ENCODE results near the gene AGAP1. TPM values are rescaled to one million over a fixed set of nuclear protein-coding genes. Genes with fewer than 3 reads are reported as not detected.

The AGAP1 gene
- total and polyA plus RNA-seq, 2 donors (not counting 3 experiments of a cell fraction or from before 2014, with no cell fraction given): 10.2 to 20.9 TPM

- intact Hi-C loops (cut with micrococcal nuclease): no loop called here
- TF ChIP-seq EZH2 (IDR thresholded peaks at IDR 0.05; ENCODE audit: borderline replicate concordance, low read depth, low read length, severe bottlenecking) (no peak), MYC (IDR thresholded peaks at IDR 0.05; ENCODE audit: low read depth, low read length) (no peak), FOS (IDR thresholded peaks at IDR 0.05; ENCODE audit: borderline replicate concordance, insufficient read depth, low read length) (no peak), POLR2A (IDR thresholded peaks at IDR 0.05; ENCODE audit: low read depth, low read length) (no peak), JUN (IDR thresholded peaks at IDR 0.05; ENCODE audit: borderline replicate concordance, insufficient read depth, insufficient read length, low read depth) (no peak), POLR2AphosphoS5 (IDR thresholded peaks at IDR 0.05; ENCODE audit: insufficient read depth, low read depth, low read length) (no peak)
- BruUV-seq (replicated peaks): no TSS peak
- H2AFZ ChIP-seq (ENCODE audit: low read depth, low read length): no peak overlapping the region
- no peaks in the 10 kb centered on the region for H3K27me3 ChIP-seq (ENCODE audit: control insufficient read depth in 2 of 2, insufficient read depth in 2 of 2, low read length in 2 of 2)
- H3K9me1 ChIP-seq (replicated peaks; ENCODE audit: control insufficient read depth, extremely low read depth, insufficient read depth, low read length): no peaks in the 10 kb centered on the region
- no peak for DNase-seq (ENCODE audit: low read depth, low spot score)
- H3K9me3 ChIP-seq (replicated peaks; ENCODE audit: control insufficient read depth, insufficient read depth, low read length): no peaks in the 10 kb centered on the region
- no peak overlapping the region for H3K4me2 ChIP-seq (ENCODE audit: insufficient read depth, low read length)
- H4K20me1 ChIP-seq (replicated peaks; ENCODE audit: control insufficient read depth, extremely low read depth, insufficient read depth, low read length): no peaks in the 10 kb centered on the region
- dilution Hi-C loops (cut with MboI; ENCODE audit: extremely low pct_ligation_motif_present, low sequenced_read_pairs): no loop called here
- H3K79me2 ChIP-seq (ENCODE audit: control insufficient read depth, insufficient read depth, low read length): no peaks in the 10 kb centered on the region
- ChIA-PET CTCF (interaction anchor here (1.7 kb wide), 1 partner anchor 10 kb away, joined by 7 read pairs; no protein-coding TSS in a partner anchor), POLR2A (no interaction called here)
- no peak overlapping the region for H3K9ac ChIP-seq (replicated peaks; ENCODE audit: extremely low read depth, insufficient read depth, low read length)
- no peaks in the 10 kb centered on the region for H3K4me1 ChIP-seq (ENCODE audit: control insufficient read depth, extremely low read depth, insufficient read depth, low read length)
- H3K36me3 ChIP-seq (ENCODE audit: control insufficient read depth in 2 of 2, extremely low read depth in 1 of 2, insufficient read depth in 2 of 2, low read length in 2 of 2): no peaks in the 10 kb centered on the region
- H3K4me3 ChIP-seq (replicated peaks in 1 of 3; ENCODE audit: insufficient read depth in 1 of 3, low read depth in 1 of 3, low read length in 3 of 3): no peak overlapping the region
- H3K27ac ChIP-seq (ENCODE audit: insufficient read depth, low read depth, low read length): no peak overlapping the region
- FAIRE-seq: no peak
Observed at GRCh38 chr2:235850289-235850688, 356.4 kb downstream of the AGAP1 start.

- dilution Hi-C loops (cut with MboI; ENCODE audit: extremely low pct_ligation_motif_present, low sequenced_read_pairs) (no loop called here), intact Hi-C loops (cut with micrococcal nuclease) (no loop called here)
- Histone ChIP-seq H3K36me3 (ENCODE audit: control insufficient read depth in 2 of 2, extremely low read depth in 1 of 2, insufficient read depth in 2 of 2, low read length in 2 of 2) (no peaks in the 10 kb centered on the region), H3K9me3 (replicated peaks; ENCODE audit: control insufficient read depth, insufficient read depth, low read length) (no peaks in the 10 kb centered on the region), H3K27me3 (ENCODE audit: control insufficient read depth in 2 of 2, insufficient read depth in 2 of 2, low read length in 2 of 2) (no peaks in the 10 kb centered on the region), H3K9me1 (replicated peaks; ENCODE audit: control insufficient read depth, extremely low read depth, insufficient read depth, low read length) (no peaks in the 10 kb centered on the region), H3K9ac (replicated peaks; ENCODE audit: extremely low read depth, insufficient read depth, low read length) (no peak overlapping the region), H3K4me2 (ENCODE audit: insufficient read depth, low read length) (no peak overlapping the region), H3K79me2 (ENCODE audit: control insufficient read depth, insufficient read depth, low read length) (no peaks in the 10 kb centered on the region), H4K20me1 (replicated peaks; ENCODE audit: control insufficient read depth, extremely low read depth, insufficient read depth, low read length) (no peaks in the 10 kb centered on the region), H3K27ac (ENCODE audit: insufficient read depth, low read depth, low read length) (no peak overlapping the region), H3K4me3 (replicated peaks in 1 of 3; ENCODE audit: insufficient read depth in 1 of 3, low read depth in 1 of 3, low read length in 3 of 3) (no peak overlapping the region), H2AFZ (ENCODE audit: low read depth, low read length) (no peak overlapping the region), H3K4me1 (ENCODE audit: control insufficient read depth, extremely low read depth, insufficient read depth, low read length) (no peaks in the 10 kb centered on the region)
- TF ChIP-seq FOS (IDR thresholded peaks at IDR 0.05; ENCODE audit: borderline replicate concordance, insufficient read depth, low read length): no peak
- TF ChIP-seq CTCF (IDR thresholded peaks at IDR 0.05; ENCODE audit: extremely low read depth in 1 of 2, insufficient read depth in 1 of 2, low read depth in 1 of 2, low read length in 2 of 2): no peak
- no peak for TF ChIP-seq POLR2AphosphoS5 (IDR thresholded peaks at IDR 0.05; ENCODE audit: insufficient read depth, low read depth, low read length)
- no peak for TF ChIP-seq JUN (IDR thresholded peaks at IDR 0.05; ENCODE audit: borderline replicate concordance, insufficient read depth, insufficient read length, low read depth)
- BruUV-seq (replicated peaks): no TSS peak
- CTCF ChIA-PET: interaction anchor here (1.7 kb wide), 1 partner anchor 9 kb away, joined by 7 read pairs; no protein-coding TSS in a partner anchor
- POLR2A ChIA-PET: no interaction called here
- FAIRE-seq: no peak
- no peak for DNase-seq (ENCODE audit: low read depth, low spot score)
Observed at GRCh38 chr2:235850771-235851551, 357.1 kb downstream of the AGAP1 start.

All from endothelial cell of umbilical vein (primary cell).